ENCODE results near the gene THEMIS2.
A peak's percentile ranks its signal among the peaks of the same experiment; 100 is the strongest.

THEMIS2 gene

GRCh38 chr1:27862671-27863537 lies 9.4 kb upstream of the THEMIS2 start:
- H3K27me3 ChIP-seq (ENCODE audit: insufficient read depth, poor library complexity, severe bottlenecking), result no peaks in the 10 kb centered on the region
- H3K4me3 ChIP-seq (replicated peaks; ENCODE audit: insufficient read depth, low read length), result no peak overlapping the region
- TF ChIP-seq CTCF (IDR thresholded peaks at IDR 0.05; ENCODE audit: insufficient read depth, low read length) (no peak), SPI1 (IDR thresholded peaks at IDR 0.05; ENCODE audit: borderline replicate concordance, low read depth) (peak; percentile 53; the same call in 1 of the 2 replicates), POLR2AphosphoS5 (IDR thresholded peaks at IDR 0.05; ENCODE audit: low read depth) (peak; percentile 62; the same call in 1 of the 2 replicates)
- H3K27ac ChIP-seq (replicated peaks), result peak overlapping the region; percentile 87
- DNase-seq (ENCODE audit: low read depth in 1 of 2, low spot score in 1 of 2), result peak; percentile 92 to 95

- TF ChIP-seq CTCF (IDR thresholded peaks at IDR 0.05; ENCODE audit: insufficient read depth, low read length) (no peak), GABPA (IDR thresholded peaks at IDR 0.05; ENCODE audit: low read depth) (no peak), SPI1 (IDR thresholded peaks at IDR 0.05; ENCODE audit: borderline replicate concordance, low read depth) (peak; percentile 58; the same call in 1 of the 2 replicates), POLR2AphosphoS5 (IDR thresholded peaks at IDR 0.05; ENCODE audit: low read depth) (no peak), REST (IDR thresholded peaks at IDR 0.05; ENCODE audit: insufficient replicate concordance, low read depth) (no peak)
- Histone ChIP-seq H3K4me3 (replicated peaks; ENCODE audit: insufficient read depth, low read length) (no peak overlapping the region), H3K27me3 (ENCODE audit: insufficient read depth, poor library complexity, severe bottlenecking) (no peaks in the 10 kb centered on the region), H3K27ac (replicated peaks) (peak overlapping the region; percentile 87)
- peak in 1 of 2 experiments; percentile 66 for DNase-seq (ENCODE audit: low read depth in 1 of 2, low spot score in 1 of 2)
These were observed 8.8 kb upstream of the THEMIS2 start for GRCh38 chr1:27863538-27863915.

- H3K4me3 ChIP-seq (replicated peaks; ENCODE audit: insufficient read depth, low read length), result no peak overlapping the region
- H3K27me3 ChIP-seq (ENCODE audit: insufficient read depth, poor library complexity, severe bottlenecking), result no peaks in the 10 kb centered on the region
- peak overlapping the region; percentile 87 for H3K27ac ChIP-seq (replicated peaks)
- TF ChIP-seq CTCF (IDR thresholded peaks at IDR 0.05; ENCODE audit: insufficient read depth, low read length), result no peak
- no peak for TF ChIP-seq REST (IDR thresholded peaks at IDR 0.05; ENCODE audit: insufficient replicate concordance, low read depth)
- peak; percentile 52; the same call in 1 of the 2 replicates for TF ChIP-seq POLR2AphosphoS5 (IDR thresholded peaks at IDR 0.05; ENCODE audit: low read depth)
- peak; percentile 83; the same call in 1 of the 2 replicates for TF ChIP-seq SPI1 (IDR thresholded peaks at IDR 0.05; ENCODE audit: borderline replicate concordance, low read depth)
- TF ChIP-seq GABPA (IDR thresholded peaks at IDR 0.05; ENCODE audit: low read depth), result no peak
- peak; percentile 71 to 86 for DNase-seq (ENCODE audit: low read depth in 1 of 2, low spot score in 1 of 2)
These were observed 8.0 kb upstream of the THEMIS2 start for GRCh38 chr1:27864264-27864895.

Data from HL-60 (cell line).